MCF 10A (cell line): ENCODE measurements around the gene ALDH3B2. TPM values are rescaled to one million over a fixed set of nuclear protein-coding genes. Genes with fewer than 3 reads are reported as not detected.

Experiments
- BruUV-seq: library from RNA; stranded (reverse); fragments of 400-500 nt; replicated peaks from 2 replicates; lab custom pipeline; 2021; lab: Mats Ljungman, UMichigan
- CTCF ChIA-PET: fragments of 300-600 bp; sonication (Branson Sonifier 250); formaldehyde crosslinking; extraction: SDS; loops from one replicate; lab custom pipeline; 2021; ENCODE audit warnings: antibody characterized with exemption, inconsistent platforms; lab: Yijun Ruan, JAX
- POLR2A ChIA-PET: fragments of 300-600, 350-650 bp; sonication (Branson Sonifier 250); formaldehyde crosslinking; extraction: SDS; loops from one replicate; lab custom pipeline; 2020; ENCODE audit warnings: antibody characterized with exemption, inconsistent platforms; lab: Yijun Ruan, JAX
- DNase-seq: peaks from one replicate; pipeline ENCODE4 v3.0.0-alpha.2; 2018; ENCODE audit not compliant: unreplicated experiment
- H3K27ac Mint-ChIP-seq: one replicate; pipeline ENCODE4 v1.8.0; 2022; ENCODE audit warnings: mild to moderate bottlenecking, low read depth, mixed read lengths; ENCODE audit not compliant: unreplicated experiment
- H3K27me3 Mint-ChIP-seq: one replicate; pipeline ENCODE4 v1.8.0; 2022; ENCODE audit warnings: mixed read lengths; ENCODE audit not compliant: insufficient read depth, unreplicated experiment
- H3K36me3 Mint-ChIP-seq: one replicate; pipeline ENCODE4 v1.8.0; 2022; ENCODE audit warnings: mild to moderate bottlenecking, moderate library complexity, mixed read lengths; ENCODE audit not compliant: insufficient read depth, unreplicated experiment
- H3K4me1 Mint-ChIP-seq: one replicate; pipeline ENCODE4 v1.8.0; 2022; ENCODE audit warnings: mixed read lengths; ENCODE audit not compliant: insufficient read depth, unreplicated experiment
- H3K4me3 Mint-ChIP-seq: one replicate; pipeline ENCODE4 v1.8.0; 2022; ENCODE audit warnings: mild to moderate bottlenecking, moderate library complexity, mixed read lengths; ENCODE audit not compliant: unreplicated experiment
- H3K9me3 Mint-ChIP-seq: one replicate; pipeline ENCODE4 v1.8.0; 2022; ENCODE audit warnings: mixed read lengths; ENCODE audit not compliant: unreplicated experiment
- CTCF ChIP-seq: fragments of 200-600 bp; IDR thresholded peaks from one replicate; pipeline ENCODE4 v1.8.0; 2022; ENCODE audit warnings: antibody characterized with exemption, mild to moderate bottlenecking; ENCODE audit not compliant: unreplicated experiment
- intact Hi-C: fragments of 100-400 bp; cut with micrococcal nuclease; formaldehyde crosslinking; loops from 2 replicates; pipeline ENCODE4 v1.14.1; 2022
- total RNA-seq: library from RNA; stranded (reverse); gene quantifications from 2 replicates; pipeline ENCODE4 v1.2.3, GENCODE V29; 2022

The ALDH3B2 gene
- total RNA-seq, 1 experiment from 2014 or later, result not detected

GRCh38 chr11:67671211-67671520 is 3.3 kb downstream of the ALDH3B2 start:
- Mint-ChIP-seq H3K27ac (no peak overlapping the region), H3K9me3 (peaks cover 2% of the 10 kb centered on the region), H3K36me3 (no peaks in the 10 kb centered on the region), H3K4me3 (no peak overlapping the region), H3K27me3 (peaks cover 26% of the 10 kb centered on the region), H3K4me1 (no peaks in the 10 kb centered on the region)
- intact Hi-C loops, result no loop called here
- TF ChIP-seq CTCF, result no peak
- no TSS peak for BruUV-seq
- no peak for DNase-seq
- ChIA-PET POLR2A (no interaction called here), CTCF (interaction anchor here (0.6 to 0.7 kb wide), 3 partner anchors 19 to 616 kb away, joined by 3 to 4 read pairs (median 3); no protein-coding TSS in a partner anchor)

DNA sequence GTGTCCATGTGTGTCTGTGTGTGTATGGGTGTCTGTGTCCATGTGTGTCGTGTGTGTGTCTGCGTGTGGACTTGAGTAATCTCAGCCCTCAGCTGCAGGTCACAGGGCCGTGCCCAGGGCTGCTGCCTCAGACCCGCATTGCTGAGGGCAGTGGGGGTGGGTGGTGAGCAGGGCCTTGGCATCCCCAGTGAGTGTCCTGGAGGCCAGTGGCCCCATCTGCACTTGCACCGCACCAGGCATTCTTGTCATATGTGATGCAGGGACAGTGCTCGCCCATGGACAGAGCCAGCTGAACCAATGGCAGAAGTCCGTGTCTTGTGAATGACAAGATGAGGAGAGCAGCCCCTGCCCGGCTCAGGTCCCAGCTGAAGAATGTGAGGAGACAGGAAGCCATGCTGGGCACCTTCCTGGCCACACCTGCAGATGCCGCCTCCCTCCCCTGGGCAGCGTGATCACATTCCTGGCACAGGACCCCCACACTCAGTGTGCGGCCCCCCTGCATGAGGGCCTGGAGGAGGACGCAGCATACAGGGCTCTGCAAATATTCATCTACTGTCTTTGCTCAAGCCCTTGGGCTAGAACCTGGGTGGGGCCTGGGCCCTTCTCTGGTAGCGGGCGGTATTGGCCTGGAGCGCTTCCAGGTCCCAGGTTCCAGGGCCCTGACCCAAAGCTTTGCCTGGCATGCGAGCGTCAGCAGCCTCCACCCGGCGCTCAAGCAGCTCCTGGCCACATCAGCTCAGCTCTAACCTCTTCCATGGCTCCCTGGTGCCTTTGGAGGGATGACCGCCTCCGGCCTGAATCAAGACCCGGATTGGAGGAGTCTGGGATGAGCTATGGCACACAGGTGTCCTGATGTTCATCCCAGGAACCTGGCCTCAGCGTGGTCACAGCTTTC is 3.9 kb downstream of the ALDH3B2 start:
- no peaks in the 10 kb centered on the region for H3K4me1 Mint-ChIP-seq
- no TSS peak for BruUV-seq
- TF ChIP-seq CTCF, result no peak
- POLR2A ChIA-PET, result no interaction called here
- H3K27ac Mint-ChIP-seq, result no peak overlapping the region
- DNase-seq, result no peak
- peaks cover 21% of the 10 kb centered on the region for H3K27me3 Mint-ChIP-seq
- H3K36me3 Mint-ChIP-seq, result no peaks in the 10 kb centered on the region
- CTCF ChIA-PET, result interaction anchor here (0.6 to 0.7 kb wide), 2 partner anchors 19 to 616 kb away, joined by 3 to 4 read pairs; no protein-coding TSS in a partner anchor
- intact Hi-C loops, result no loop called here
- H3K9me3 Mint-ChIP-seq, result no peaks in the 10 kb centered on the region
- H3K4me3 Mint-ChIP-seq, result no peak overlapping the region

DNA sequence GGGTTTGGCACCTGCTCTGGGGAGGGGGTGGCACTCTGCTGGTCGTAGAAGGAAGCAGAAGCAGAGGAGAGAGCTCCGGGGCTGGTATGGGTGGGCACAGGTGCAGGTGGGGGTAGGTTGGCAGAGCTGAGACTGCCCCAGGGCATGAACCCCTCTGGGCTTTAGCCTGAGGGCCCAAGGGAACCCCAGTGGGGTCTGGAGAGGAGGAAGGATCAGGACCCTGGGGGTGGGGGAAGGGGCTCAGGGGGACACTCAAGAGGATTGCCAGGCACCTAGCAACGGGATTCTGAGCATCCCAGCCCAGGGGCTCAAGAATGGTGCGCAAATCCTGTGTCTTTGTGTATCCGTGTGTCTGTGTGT is 6.3 kb downstream of the ALDH3B2 start:
- H3K27me3 Mint-ChIP-seq, result no peaks in the 10 kb centered on the region
- H3K4me3 Mint-ChIP-seq, result no peak overlapping the region
- no peak for TF ChIP-seq CTCF
- H3K4me1 Mint-ChIP-seq, result no peaks in the 10 kb centered on the region
- no peak for DNase-seq
- H3K27ac Mint-ChIP-seq, result no peak overlapping the region
- intact Hi-C loops, result no loop called here
- H3K9me3 Mint-ChIP-seq, result no peaks in the 10 kb centered on the region
- H3K36me3 Mint-ChIP-seq, result no peaks in the 10 kb centered on the region
- no TSS peak for BruUV-seq
- POLR2A ChIA-PET, result no interaction called here
- CTCF ChIA-PET, result interaction anchor here (0.7 to 1.5 kb wide), 3 partner anchors 10 to 256 kb away, joined by 3 to 4 read pairs (median 3); no protein-coding TSS in a partner anchor

- intact Hi-C loops, result no loop called here
- DNase-seq, result no peak
- ChIA-PET POLR2A (interaction anchor here (0.6 kb wide), 1 partner anchor 16 kb away, joined by 3 read pairs; no protein-coding TSS in a partner anchor), CTCF (interaction anchor here (0.7 to 1.5 kb wide), 3 partner anchors 9 to 256 kb away, joined by 3 to 4 read pairs (median 3); no protein-coding TSS in a partner anchor)
- H3K36me3 Mint-ChIP-seq, result no peaks in the 10 kb centered on the region
- no peaks in the 10 kb centered on the region for H3K9me3 Mint-ChIP-seq
- BruUV-seq, result no TSS peak
- H3K27me3 Mint-ChIP-seq, result no peaks in the 10 kb centered on the region
- no peak for TF ChIP-seq CTCF
- no peak overlapping the region for H3K4me3 Mint-ChIP-seq
- no peaks in the 10 kb centered on the region for H3K4me1 Mint-ChIP-seq
- H3K27ac Mint-ChIP-seq, result no peak overlapping the region
Observed at GRCh38 chr11:67667490-67668191, 6.8 kb downstream of the ALDH3B2 start.
